ENCODE data around the gene RARRES2. TPM values are rescaled to one million over a fixed set of nuclear protein-coding genes. Genes with fewer than 3 reads are reported as not detected.

RARRES2 gene
- total and polyA plus RNA-seq, 2 of the 13 experiments (the other 11 are each of a cell fraction or from before 2014, with no cell fraction given), result 134 to 172 TPM

DNA sequence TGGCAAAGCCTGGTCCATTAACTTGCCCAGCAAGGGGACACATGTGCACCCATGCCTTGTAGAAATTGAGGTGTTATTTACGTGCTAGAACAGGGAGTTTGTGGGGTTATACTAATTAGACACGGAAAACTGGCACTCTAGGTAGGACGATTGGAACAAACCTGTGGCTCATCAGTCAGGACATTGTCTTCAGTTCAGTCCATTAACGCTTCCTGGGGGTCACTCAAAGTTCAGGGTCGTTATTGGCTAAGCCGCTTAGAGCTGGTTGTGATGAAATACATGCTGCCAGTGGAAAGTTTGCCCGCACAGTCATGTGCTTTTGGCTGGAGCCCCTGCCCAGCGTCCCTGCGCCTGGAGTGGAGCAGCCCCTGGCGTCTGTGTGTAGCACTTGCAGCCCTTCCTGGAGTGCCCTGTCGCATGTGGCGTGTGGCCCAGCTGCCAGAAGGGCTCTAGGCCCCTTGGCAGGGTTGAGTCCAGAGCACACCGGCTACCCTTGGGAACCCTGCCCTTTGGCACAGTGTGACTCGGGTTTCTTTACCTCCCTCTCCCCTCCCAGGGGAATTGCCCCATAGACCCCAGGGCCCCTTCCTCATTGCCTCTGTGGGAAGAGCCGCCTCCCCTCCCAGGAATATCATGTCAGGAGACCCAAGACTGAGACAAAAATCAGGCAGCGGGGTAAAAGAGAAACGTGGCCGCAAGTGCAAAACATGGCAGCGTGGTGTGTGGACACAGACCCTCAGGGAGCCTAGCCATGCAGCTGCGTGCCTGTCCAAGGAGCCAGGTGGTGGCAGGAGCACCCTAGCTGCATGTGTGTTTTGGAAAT lies 47.5 kb upstream of the RARRES2 start (continued):
- TF ChIP-seq, protein P1, sequence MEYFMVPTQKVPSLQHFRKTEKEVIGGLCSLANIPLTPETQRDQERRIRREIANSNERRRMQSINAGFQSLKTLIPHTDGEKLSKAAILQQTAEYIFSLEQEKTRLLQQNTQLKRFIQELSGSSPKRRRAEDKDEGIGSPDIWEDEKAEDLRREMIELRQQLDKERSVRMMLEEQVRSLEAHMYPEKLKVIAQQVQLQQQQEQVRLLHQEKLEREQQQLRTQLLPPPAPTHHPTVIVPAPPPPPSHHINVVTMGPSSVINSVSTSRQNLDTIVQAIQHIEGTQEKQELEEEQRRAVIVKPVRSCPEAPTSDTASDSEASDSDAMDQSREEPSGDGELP (IDR thresholded peaks at IDR 0.05; ENCODE audit: borderline replicate concordance, low read depth), result peak; percentile 79; the same call in 1 of the 2 replicates
- TF ChIP-seq ZNF431 (CRISPR knock-in tag; IDR thresholded peaks at IDR 0.05; ENCODE audit: borderline replicate concordance, low read depth) (peak; percentile 79; the same call in 1 of the 2 replicates), ATRX (CRISPR knock-in tag; IDR thresholded peaks at IDR 0.05; ENCODE audit: borderline replicate concordance) (no peak), FLYWCH1 (CRISPR knock-in tag; IDR thresholded peaks at IDR 0.05) (no peak), ZNF644 (CRISPR knock-in tag; IDR thresholded peaks at IDR 0.05; ENCODE audit: low read depth) (0 out of 2 replicates have a peak, but pooled peaks have one; percentile 47), MTA3 (CRISPR knock-in tag; IDR thresholded peaks at IDR 0.05) (no peak), SOX6 (IDR thresholded peaks at IDR 0.05) (no peak), SOX6 (CRISPR knock-in tag; IDR thresholded peaks at IDR 0.05) (peak; percentile 98), RFXAP (CRISPR knock-in tag; IDR thresholded peaks at IDR 0.05; ENCODE audit: borderline replicate concordance) (peak; percentile 96; the same call in 1 of the 2 replicates), PPARG (CRISPR knock-in tag; conservative IDR thresholded peaks at IDR 0.05) (peak; percentile 83), U2AF2 (IDR thresholded peaks at IDR 0.05; ENCODE audit: low read depth, low read length) (no peak), MTA1 (CRISPR knock-in tag; IDR thresholded peaks at IDR 0.05; ENCODE audit: borderline replicate concordance) (peak; percentile 87; the same call in 1 of the 2 replicates), PAF1 (CRISPR knock-in tag; IDR thresholded peaks at IDR 0.05) (peak; percentile 51; the same call in 1 of the 2 replicates), ZNF510 (CRISPR knock-in tag; IDR thresholded peaks at IDR 0.05; ENCODE audit: low read depth) (peak; percentile 75; the same call in 1 of the 2 replicates), ATF1 (CRISPR knock-in tag; IDR thresholded peaks at IDR 0.05) (no peak), ZNF841 (CRISPR knock-in tag; IDR thresholded peaks at IDR 0.05; ENCODE audit: borderline replicate concordance) (no peak), PHF20 (CRISPR knock-in tag; IDR thresholded peaks at IDR 0.05) (0 out of 2 replicates have a peak, but pooled peaks have one; percentile 39), SRSF4 (IDR thresholded peaks at IDR 0.05; ENCODE audit: low read depth, low read length, poor library complexity, severe bottlenecking) (no peak), BORCS8-MEF2B (CRISPR knock-in tag; IDR thresholded peaks at IDR 0.05) (peak; percentile 95), TBP (CRISPR knock-in tag; IDR thresholded peaks at IDR 0.05) (no peak), YEATS4 (CRISPR knock-in tag; IDR thresholded peaks at IDR 0.05; ENCODE audit: borderline replicate concordance) (peak; percentile 92), FOXA3 (CRISPR knock-in tag; IDR thresholded peaks at IDR 0.05) (peak; percentile 85), KAT7 (CRISPR knock-in tag; IDR thresholded peaks at IDR 0.05; ENCODE audit: borderline replicate concordance) (peak; percentile 93; the same call in 1 of the 2 replicates), MEF2D (CRISPR knock-in tag; IDR thresholded peaks at IDR 0.05) (no peak), GABPA (IDR thresholded peaks at IDR 0.05; ENCODE audit: low read depth, low read length) (no peak), GABPA (CRISPR knock-in tag; IDR thresholded peaks at IDR 0.05; ENCODE audit: low read depth) (no peak)
- TF ChIP-seq, protein P2, sequence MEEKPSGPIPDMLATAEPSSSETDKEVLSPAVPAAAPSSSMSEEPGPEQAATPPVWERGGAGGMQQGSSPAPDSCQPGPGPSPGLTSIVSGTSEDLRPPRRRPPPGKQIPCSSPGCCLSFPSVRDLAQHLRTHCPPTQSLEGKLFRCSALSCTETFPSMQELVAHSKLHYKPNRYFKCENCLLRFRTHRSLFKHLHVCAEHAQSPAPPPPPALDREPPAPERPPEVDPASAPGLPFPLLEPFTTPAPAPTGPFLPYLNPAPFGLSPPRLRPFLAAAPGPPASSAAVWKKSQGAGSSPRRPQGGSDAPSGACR (CRISPR knock-in tag; IDR thresholded peaks at IDR 0.05), result no peak
- TF ChIP-seq, protein P3, sequence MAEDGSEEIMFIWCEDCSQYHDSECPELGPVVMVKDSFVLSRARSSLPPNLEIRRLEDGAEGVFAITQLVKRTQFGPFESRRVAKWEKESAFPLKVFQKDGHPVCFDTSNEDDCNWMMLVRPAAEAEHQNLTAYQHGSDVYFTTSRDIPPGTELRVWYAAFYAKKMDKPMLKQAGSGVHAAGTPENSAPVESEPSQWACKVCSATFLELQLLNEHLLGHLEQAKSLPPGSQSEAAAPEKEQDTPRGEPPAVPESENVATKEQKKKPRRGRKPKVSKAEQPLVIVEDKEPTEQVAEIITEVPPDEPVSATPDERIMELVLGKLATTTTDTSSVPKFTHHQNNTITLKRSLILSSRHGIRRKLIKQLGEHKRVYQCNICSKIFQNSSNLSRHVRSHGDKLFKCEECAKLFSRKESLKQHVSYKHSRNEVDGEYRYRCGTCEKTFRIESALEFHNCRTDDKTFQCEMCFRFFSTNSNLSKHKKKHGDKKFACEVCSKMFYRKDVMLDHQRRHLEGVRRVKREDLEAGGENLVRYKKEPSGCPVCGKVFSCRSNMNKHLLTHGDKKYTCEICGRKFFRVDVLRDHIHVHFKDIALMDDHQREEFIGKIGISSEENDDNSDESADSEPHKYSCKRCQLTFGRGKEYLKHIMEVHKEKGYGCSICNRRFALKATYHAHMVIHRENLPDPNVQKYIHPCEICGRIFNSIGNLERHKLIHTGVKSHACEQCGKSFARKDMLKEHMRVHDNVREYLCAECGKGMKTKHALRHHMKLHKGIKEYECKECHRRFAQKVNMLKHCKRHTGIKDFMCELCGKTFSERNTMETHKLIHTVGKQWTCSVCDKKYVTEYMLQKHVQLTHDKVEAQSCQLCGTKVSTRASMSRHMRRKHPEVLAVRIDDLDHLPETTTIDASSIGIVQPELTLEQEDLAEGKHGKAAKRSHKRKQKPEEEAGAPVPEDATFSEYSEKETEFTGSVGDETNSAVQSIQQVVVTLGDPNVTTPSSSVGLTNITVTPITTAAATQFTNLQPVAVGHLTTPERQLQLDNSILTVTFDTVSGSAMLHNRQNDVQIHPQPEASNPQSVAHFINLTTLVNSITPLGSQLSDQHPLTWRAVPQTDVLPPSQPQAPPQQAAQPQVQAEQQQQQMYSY (CRISPR knock-in tag; IDR thresholded peaks at IDR 0.05), result no peak

Measured in HepG2 (cell line).